Adrenal gland (tissue), 12 donors: ENCODE measurements around the gene REPS2. TPM values are rescaled to one million over a fixed set of nuclear protein-coding genes. Genes with fewer than 3 reads are reported as not detected.

Experiments used
- DNase-seq, 7 donors: peaks; one replicate each; pipeline ENCODE4 v3.0.0-alpha.2; 2019 to 2020
- H3K27ac ChIP-seq, 5 donors: fragments of 200-600 bp; sonication (generic) in 4 of 5; 1 replicate in 3 of 5; 2 replicates in 2 of 5; pipeline versions ENCODE4 v1.5.1 to v1.8.0; 2016 to 2020; ENCODE audit warnings: mild to moderate bottlenecking in 1 of 5
- H3K27me3 ChIP-seq: fragments of 200-600 bp; 2 replicates; pipeline ENCODE4 v1.8.0; 2021
- H3K36me3 ChIP-seq, 2 donors: fragments of 200-600 bp; replicated peaks in 1 of 2; 1 replicate in 1 of 2; 2 replicates in 1 of 2; pipeline versions ENCODE4 v1.5.1 to v1.8.0; 2018 to 2022
- H3K4me1 ChIP-seq, 2 donors: fragments of 200-600 bp; replicated peaks in 1 of 2; 1 replicate in 1 of 2; 2 replicates in 1 of 2; pipeline versions ENCODE4 v1.5.1 to v1.8.0; 2018 to 2021
- H3K4me3 ChIP-seq, 4 donors: fragments of 200-600 bp; sonication (generic) in 3 of 4; one replicate each; pipeline ENCODE4 v1.5.1; 2016 to 2018
- H3K9me3 ChIP-seq, 3 donors: fragments of 200-600 bp; sonication (generic) in 1 of 3; replicated peaks in 1 of 3; 1 replicate in 2 of 3; 2 replicates in 1 of 3; pipeline versions ENCODE4 v1.5.1 to v1.8.0; 2016 to 2021
- POLR2A ChIP-seq, 2 donors: fragments of 450-650 bp; IDR thresholded peaks; one replicate each; pipeline ENCODE4 v1.6.1; 2017; ENCODE audit warnings: antibody characterized with exemption in 2 of 2, mild to moderate bottlenecking in 2 of 2, moderate library complexity in 1 of 2
- WGBS, 4 donors: extraction: QIAGEN DNeasy Blood & Tissue Kit in 2 of 4; methylation state at CpG; one replicate each; pipeline versions ENCODE4 v1.1.5 to v1.1.7; 2013 to 2017; 5-methylcytosine and 5-hydroxymethylcytosine counted together
- intact Hi-C, 2 donors: fragments of 100-400 bp; cut with DNase I; formaldehyde crosslinking; loops; one replicate each; pipeline versions ENCODE4 v1.14.1 to v1.15.0; 2022 to 2023
- polyA plus RNA-seq, 3 donors: library from polyadenylated mRNA; stranded (reverse); fragments of 200-250 nt in 2 of 3; fragments of 350-450 nt in 1 of 3; fragmentation: Illumina TruSeq in 1 of 3; extraction: RNeasy Lipid Tissue Mini Kit (QIAGEN cat#74804) in 1 of 3; gene quantifications; one replicate each; pipeline ENCODE4 v1.2.3, GENCODE V29; 2013 to 2014
- total RNA-seq, 9 donors: library from RNA; depleted of rRNA in 4 of 9; stranded (reverse); fragments of >200 nt in 4 of 9; fragments of 120-200 nt in 1 of 9; fragmentation: NEBNext Ultra II Directional in 1 of 9; extraction: Animal tissue kit (Norgen Biotek cat#: 25700) in 1 of 9; gene quantifications; one replicate each; pipeline versions ENCODE4 v1.1.0 to v1.2.4, GENCODE V29; 2013 to 2023
- TF ChIP-seq, protein P1 (sequence below), 6 experiments: fragments of 450-650 bp in 4 of 6; fragments of 200-600 bp in 2 of 6; sonication (generic) in 1 of 6; IDR thresholded peaks; 1 replicate in 5 of 6; 2 replicates in 1 of 6; pipeline versions ENCODE4 v1.5.1 to v1.8.0; 2016 to 2021; ENCODE audit warnings: antibody characterized with exemption in 6 of 6, mild to moderate bottlenecking in 2 of 6, moderate library complexity in 1 of 6
- donor health status: healthy with polysubstance abuse.
- donor health status: Bipolar disorder and iron deficiency.
- donor health status: DM: yes; HTN: yes; CAD: no.
- donor health status: DM: no; HTN: no; CAD: no.
- donor health status: DM: no; HTN: no; CAD: no.
- donor health status: DM: yes; HTN: yes; CAD: no.

The REPS2 gene
- total and polyA plus RNA-seq, 12 donors, result 13.9 to 87.0 (median 41.3) TPM

DNA sequence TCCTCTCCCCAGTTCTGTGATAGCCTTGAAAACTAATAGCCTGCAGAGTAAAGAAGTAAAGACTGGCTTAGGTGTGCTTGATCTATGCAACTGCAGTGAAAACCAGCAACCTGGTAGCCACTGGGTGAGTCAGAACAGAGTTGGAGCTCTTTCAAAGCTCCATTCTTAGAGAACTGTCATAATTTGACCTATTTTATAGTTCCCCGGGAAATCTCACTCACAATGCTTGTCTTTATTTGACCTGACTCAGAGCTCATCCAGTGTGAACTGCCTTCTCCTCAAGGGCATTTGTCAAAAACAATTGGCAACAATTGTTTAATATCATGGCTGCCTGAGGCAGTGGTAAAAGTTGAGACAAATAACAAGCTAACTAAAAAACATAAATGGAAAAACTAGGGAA is 215.5 kb downstream of the REPS2 start:
- H3K9me3 ChIP-seq, result peaks cover 0 to 6% (median 0%) of the 10 kb centered on the region in 3 donors
- H3K36me3 ChIP-seq, result no peaks in the 10 kb centered on the region
- H3K4me1 ChIP-seq, result no peaks in the 10 kb centered on the region
- 20 to 65% (median 49%) methylated on average over 1 of the region's 1 CpG for WGBS, 4 donors
- TF ChIP-seq, protein P1, sequence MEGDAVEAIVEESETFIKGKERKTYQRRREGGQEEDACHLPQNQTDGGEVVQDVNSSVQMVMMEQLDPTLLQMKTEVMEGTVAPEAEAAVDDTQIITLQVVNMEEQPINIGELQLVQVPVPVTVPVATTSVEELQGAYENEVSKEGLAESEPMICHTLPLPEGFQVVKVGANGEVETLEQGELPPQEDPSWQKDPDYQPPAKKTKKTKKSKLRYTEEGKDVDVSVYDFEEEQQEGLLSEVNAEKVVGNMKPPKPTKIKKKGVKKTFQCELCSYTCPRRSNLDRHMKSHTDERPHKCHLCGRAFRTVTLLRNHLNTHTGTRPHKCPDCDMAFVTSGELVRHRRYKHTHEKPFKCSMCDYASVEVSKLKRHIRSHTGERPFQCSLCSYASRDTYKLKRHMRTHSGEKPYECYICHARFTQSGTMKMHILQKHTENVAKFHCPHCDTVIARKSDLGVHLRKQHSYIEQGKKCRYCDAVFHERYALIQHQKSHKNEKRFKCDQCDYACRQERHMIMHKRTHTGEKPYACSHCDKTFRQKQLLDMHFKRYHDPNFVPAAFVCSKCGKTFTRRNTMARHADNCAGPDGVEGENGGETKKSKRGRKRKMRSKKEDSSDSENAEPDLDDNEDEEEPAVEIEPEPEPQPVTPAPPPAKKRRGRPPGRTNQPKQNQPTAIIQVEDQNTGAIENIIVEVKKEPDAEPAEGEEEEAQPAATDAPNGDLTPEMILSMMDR (IDR thresholded peaks at IDR 0.05), result no peak
- no peak for TF ChIP-seq POLR2A (IDR thresholded peaks at IDR 0.05)
- no peak overlapping the region for H3K4me3 ChIP-seq
- H3K27ac ChIP-seq, result no peak overlapping the region
- no peak for DNase-seq
- intact Hi-C loops, result no loop called here
- H3K27me3 ChIP-seq, result no peaks in the 10 kb centered on the region

DNA sequence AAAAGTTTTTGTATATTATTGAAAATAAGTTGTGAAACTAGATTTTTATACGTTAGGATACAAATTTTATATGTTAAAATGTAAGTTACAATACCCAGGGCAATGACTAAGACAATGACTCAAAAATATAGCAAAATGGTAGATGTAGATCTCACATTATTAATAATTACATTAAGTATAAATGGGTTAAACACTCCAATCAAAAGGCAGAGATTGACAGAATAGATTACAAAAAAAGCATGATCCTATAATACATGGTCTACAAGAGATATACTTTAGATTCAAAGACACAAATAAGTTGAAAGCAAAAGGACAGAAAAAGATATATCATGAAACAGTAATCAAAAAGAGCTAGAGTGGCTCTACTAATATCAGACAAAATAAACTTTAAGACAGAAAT is 217.6 kb downstream of the REPS2 start:
- 83 to 96% (median 90%) methylated on average over 1 of the region's 1 CpG for WGBS, 4 donors
- TF ChIP-seq POLR2A (IDR thresholded peaks at IDR 0.05), result no peak
- TF ChIP-seq, protein P1 (IDR thresholded peaks at IDR 0.05), result no peak
- Histone ChIP-seq H3K27ac (no peak overlapping the region), H3K36me3 (no peaks in the 10 kb centered on the region), H3K27me3 (no peaks in the 10 kb centered on the region), H3K4me3 (no peak overlapping the region), H3K4me1 (no peaks in the 10 kb centered on the region), H3K9me3 (peaks cover 0 to 6% (median 0%) of the 10 kb centered on the region in 3 donors)
- intact Hi-C loops, result no loop called here
- no peak for DNase-seq

DNA sequence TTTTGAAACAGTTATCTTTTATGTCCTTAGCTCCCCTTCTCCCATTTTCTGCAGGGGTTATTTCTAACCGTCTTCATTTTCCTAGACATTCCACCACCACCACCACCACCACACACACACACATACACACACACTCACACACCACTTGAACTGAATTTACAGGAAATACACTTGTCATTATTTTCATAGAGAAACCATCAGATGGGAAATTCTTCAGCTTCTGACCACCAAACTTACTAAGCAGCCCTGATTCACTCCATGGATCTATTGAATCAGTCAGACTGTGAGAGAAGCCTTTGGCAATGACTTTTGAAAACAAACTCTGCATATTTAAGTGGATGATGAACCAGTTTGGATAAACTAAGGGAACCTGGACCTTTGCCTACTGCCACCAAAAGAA is 218.5 kb downstream of the REPS2 start:
- H3K4me3 ChIP-seq, result no peak overlapping the region
- no peaks in the 10 kb centered on the region for H3K4me1 ChIP-seq
- no peak for DNase-seq
- no peaks in the 10 kb centered on the region for H3K27me3 ChIP-seq
- TF ChIP-seq POLR2A (IDR thresholded peaks at IDR 0.05), result no peak
- TF ChIP-seq, protein P1 (IDR thresholded peaks at IDR 0.05), result no peak
- no peak overlapping the region for H3K27ac ChIP-seq
- intact Hi-C loops, result no loop called here
- H3K36me3 ChIP-seq, result no peaks in the 10 kb centered on the region
- 83 to 100% (median 96%) methylated on average over 1 of the region's 1 CpG for WGBS, 4 donors
- H3K9me3 ChIP-seq, result peaks cover 0 to 6% (median 0%) of the 10 kb centered on the region in 3 donors

DNA sequence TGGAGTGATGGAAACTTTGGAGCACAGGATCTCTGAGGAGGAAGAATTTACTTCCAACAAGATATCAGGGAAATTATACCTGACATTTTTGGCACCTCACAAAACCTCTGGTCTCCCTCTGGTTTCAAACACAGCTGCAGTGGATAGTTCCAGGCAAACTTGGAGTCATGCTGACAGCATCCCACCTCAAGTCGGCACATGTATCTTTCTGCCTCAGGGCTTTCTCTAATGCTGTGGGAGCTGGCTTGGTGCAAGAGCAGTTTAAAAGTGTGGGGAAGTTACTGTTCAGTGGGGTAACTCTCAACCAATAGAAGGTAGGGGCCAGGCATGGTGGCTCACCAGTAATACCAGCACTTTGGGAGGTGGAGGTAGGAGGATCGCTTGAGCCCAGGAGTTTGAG is 221.5 kb downstream of the REPS2 start:
- intact Hi-C loops, result no loop called here
- Histone ChIP-seq H3K36me3 (no peaks in the 10 kb centered on the region), H3K4me3 (no peak overlapping the region), H3K4me1 (no peaks in the 10 kb centered on the region), H3K9me3 (peaks cover 0 to 4% (median 0%) of the 10 kb centered on the region in 3 donors), H3K27ac (no peak overlapping the region), H3K27me3 (no peaks in the 10 kb centered on the region)
- DNase-seq, result no peak
- WGBS, 4 donors, result 100% methylated on average over 2 of the region's 2 CpGs
- TF ChIP-seq, protein P1 (IDR thresholded peaks at IDR 0.05), result no peak
- no peak for TF ChIP-seq POLR2A (IDR thresholded peaks at IDR 0.05)
